Measurements from ENCODE around the gene IQCF5.

DNA sequence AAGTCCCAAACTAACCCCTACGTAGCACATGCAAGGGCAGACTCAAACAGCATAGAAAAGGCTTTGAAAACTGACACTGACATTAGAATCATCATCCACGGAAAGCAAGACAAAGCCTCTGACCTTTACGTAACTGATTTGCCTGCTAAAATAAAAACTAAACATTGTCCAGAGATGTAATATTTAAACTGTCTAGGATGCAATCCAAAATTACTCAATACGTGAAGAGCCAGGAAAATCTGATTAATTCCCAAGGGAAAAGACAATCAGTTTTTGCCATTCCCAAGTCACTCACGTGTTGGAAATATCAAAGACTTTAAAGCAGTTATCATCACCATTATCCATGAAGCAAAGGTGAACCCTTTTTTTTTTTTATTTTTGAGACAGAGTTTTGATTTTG, 41.0 kb upstream of the IQCF5 start:
- TF ChIP-seq, protein P1, sequence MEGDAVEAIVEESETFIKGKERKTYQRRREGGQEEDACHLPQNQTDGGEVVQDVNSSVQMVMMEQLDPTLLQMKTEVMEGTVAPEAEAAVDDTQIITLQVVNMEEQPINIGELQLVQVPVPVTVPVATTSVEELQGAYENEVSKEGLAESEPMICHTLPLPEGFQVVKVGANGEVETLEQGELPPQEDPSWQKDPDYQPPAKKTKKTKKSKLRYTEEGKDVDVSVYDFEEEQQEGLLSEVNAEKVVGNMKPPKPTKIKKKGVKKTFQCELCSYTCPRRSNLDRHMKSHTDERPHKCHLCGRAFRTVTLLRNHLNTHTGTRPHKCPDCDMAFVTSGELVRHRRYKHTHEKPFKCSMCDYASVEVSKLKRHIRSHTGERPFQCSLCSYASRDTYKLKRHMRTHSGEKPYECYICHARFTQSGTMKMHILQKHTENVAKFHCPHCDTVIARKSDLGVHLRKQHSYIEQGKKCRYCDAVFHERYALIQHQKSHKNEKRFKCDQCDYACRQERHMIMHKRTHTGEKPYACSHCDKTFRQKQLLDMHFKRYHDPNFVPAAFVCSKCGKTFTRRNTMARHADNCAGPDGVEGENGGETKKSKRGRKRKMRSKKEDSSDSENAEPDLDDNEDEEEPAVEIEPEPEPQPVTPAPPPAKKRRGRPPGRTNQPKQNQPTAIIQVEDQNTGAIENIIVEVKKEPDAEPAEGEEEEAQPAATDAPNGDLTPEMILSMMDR (IDR thresholded peaks at IDR 0.05) = no peak
- no peak for TF ChIP-seq POLR2A (IDR thresholded peaks at IDR 0.05)

Data from tibial nerve (tissue), 3 donors.